ENCODE data around the gene NAPSA.
"Not testable (repeated sequence)": the region's sequence is repeated elsewhere in the genome, so short reads cannot be mapped to it uniquely, and the experiment has no call there.

NAPSA gene

GRCh38 chr19:50365434-50366306 is at the start of gene NAPSA:
Gene NAPSA, minus strand, starts transcription at chr19:50365639. Its CDS starts 18 bp downstream, at chr19:50365621.
- DNase-seq (ENCODE audit: low read depth) = no peak

GRCh38 chr19:50413531-50413930 is 48.1 kb upstream of the NAPSA start:
- DNase-seq (ENCODE audit: low read depth) = no peak

- no peak for DNase-seq (ENCODE audit: low read depth)
These were observed 47.7 kb upstream of the NAPSA start for GRCh38 chr19:50413096-50413495.

- DNase-seq (ENCODE audit: low read depth) = no peak
These were observed 47.0 kb upstream of the NAPSA start for GRCh38 chr19:50412419-50412818.

- DNase-seq (ENCODE audit: low read depth) = no peak
These were observed 44.7 kb upstream of the NAPSA start for GRCh38 chr19:50410109-50410508.

GRCh38 chr19:50409347-50409746 is 43.9 kb upstream of the NAPSA start:
- DNase-seq (ENCODE audit: low read depth) = no peak

GRCh38 chr19:50406829-50407228 is 41.4 kb upstream of the NAPSA start:
- DNase-seq (ENCODE audit: low read depth) = no peak

- DNase-seq (ENCODE audit: low read depth) = no peak
These were observed 40.8 kb upstream of the NAPSA start for GRCh38 chr19:50406156-50406820.

- DNase-seq (ENCODE audit: low read depth) = no peak
These were observed 37.3 kb upstream of the NAPSA start for GRCh38 chr19:50402544-50403301.

- DNase-seq (ENCODE audit: low read depth) = no peak
These were observed 36.4 kb upstream of the NAPSA start for GRCh38 chr19:50401605-50402450.

GRCh38 chr19:50399368-50399745 is 33.9 kb upstream of the NAPSA start:
- DNase-seq (ENCODE audit: low read depth) = no peak

- DNase-seq (ENCODE audit: low read depth) = no peak
These were observed 33.4 kb upstream of the NAPSA start for GRCh38 chr19:50398675-50399367.

- DNase-seq (ENCODE audit: low read depth) = no peak
These were observed 28.6 kb upstream of the NAPSA start for GRCh38 chr19:50394017-50394416.

GRCh38 chr19:50393589-50393988 is 28.1 kb upstream of the NAPSA start:
- DNase-seq (ENCODE audit: low read depth) = no peak

- DNase-seq (ENCODE audit: low read depth) = no peak
These were observed 27.3 kb upstream of the NAPSA start for GRCh38 chr19:50392759-50393158.

GRCh38 chr19:50390952-50391351 is 25.5 kb upstream of the NAPSA start:
- DNase-seq (ENCODE audit: low read depth) = not testable (repeated sequence)

- not testable (repeated sequence) for DNase-seq (ENCODE audit: low read depth)
These were observed 24.9 kb upstream of the NAPSA start for GRCh38 chr19:50390295-50390694.

GRCh38 chr19:50387868-50388245 is 22.4 kb upstream of the NAPSA start:
- no peak for DNase-seq (ENCODE audit: low read depth)

- no peak for DNase-seq (ENCODE audit: low read depth)
These were observed 21.9 kb upstream of the NAPSA start for GRCh38 chr19:50387176-50387867.

- DNase-seq (ENCODE audit: low read depth) = no peak
These were observed 19.5 kb upstream of the NAPSA start for GRCh38 chr19:50384685-50385535.

All from CMK (cell line).